ENCODE results near the gene TCF15. TPM values are rescaled to one million over a fixed set of nuclear protein-coding genes. Genes with fewer than 3 reads are reported as not detected.

TCF15 gene
- total and polyA plus RNA-seq, 2 of the 4 experiments (the other 2 are of a cell fraction), result not detected

DNA sequence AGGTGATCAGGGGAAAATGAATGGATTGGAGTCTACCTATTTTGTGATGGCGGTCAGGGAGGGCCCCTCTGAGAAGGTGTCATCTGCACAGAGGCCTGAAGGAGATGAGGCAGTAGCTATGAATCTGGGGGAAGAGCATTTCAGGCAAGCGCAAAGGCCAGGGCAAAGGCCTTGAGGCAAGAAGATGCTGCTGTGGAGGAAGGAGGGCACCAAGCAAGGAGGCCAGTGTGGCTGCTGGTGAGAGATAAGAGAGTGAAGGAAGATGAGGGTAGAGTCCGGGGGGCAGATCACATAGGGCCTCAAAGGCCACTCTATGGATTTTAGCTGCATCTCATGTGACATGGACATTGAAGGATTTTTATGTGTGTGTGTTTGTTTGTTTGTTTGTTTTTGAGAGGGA lies 45.9 kb downstream of the TCF15 start:
- H3K36me3 ChIP-seq (ENCODE audit: control insufficient read depth, insufficient read depth, low read length), result no peaks in the 10 kb centered on the region
- no peaks in the 10 kb centered on the region for H3K9me1 ChIP-seq (ENCODE audit: insufficient read depth, low read length)
- ATAC-seq (ENCODE audit: low read depth) (no peak), DNase-seq (no peak)
- no peak overlapping the region for H2BK120ac ChIP-seq (ENCODE audit: low read depth, low read length)
- H3K18ac ChIP-seq (ENCODE audit: low read depth, low read length), result no peak overlapping the region
- H3K27me3 ChIP-seq (ENCODE audit: control insufficient read depth, insufficient read depth, low read length), result peaks cover 45% of the 10 kb centered on the region
- TF ChIP-seq RCOR1 (IDR thresholded peaks at IDR 0.05; ENCODE audit: insufficient replicate concordance, low read length) (no peak), MAFK (IDR thresholded peaks at IDR 0.05; ENCODE audit: low read depth, low read length) (no peak), FOS (IDR thresholded peaks at IDR 0.05; ENCODE audit: low read depth, low read length) (no peak), CHD1 (IDR thresholded peaks at IDR 0.05; ENCODE audit: low read depth, low read length) (no peak), RFX5 (IDR thresholded peaks at IDR 0.05; ENCODE audit: low read depth, low read length) (no peak)
- H2BK5ac ChIP-seq (ENCODE audit: low read depth, low read length, poor library complexity, severe bottlenecking), result no peak overlapping the region
- no peak overlapping the region for H2AFZ ChIP-seq (replicated peaks; ENCODE audit: low read length, poor library complexity)
- H3K4me2 ChIP-seq (ENCODE audit: low read depth, low read length), result no peak overlapping the region
- CTCF ChIA-PET, result no interaction called here
- no peak overlapping the region for H4K5ac ChIP-seq (ENCODE audit: low read depth, low read length)
- WGBS, 2 experiments (ENCODE audit: extremely low coverage in 2 of 2, insufficient read length in 1 of 2), result 67% methylated on average over 3 of the region's 3 CpGs; no CpG with 5 or more reads in 1 of the 2 experiments
- POLR2A ChIA-PET (ENCODE audit: unreplicated experiment), result no interaction called here
- intact Hi-C loops (cut with micrococcal nuclease), result no loop called here
- no peak overlapping the region for H2BK20ac ChIP-seq (ENCODE audit: low read depth, low read length)
- dilution Hi-C loops (cut with HindIII; ENCODE audit: low sequenced_read_pairs, unreplicated experiment), result no loop called here
- H2AK9ac ChIP-seq (replicated peaks; ENCODE audit: low read depth, low read length, poor library complexity), result no peak overlapping the region
- no peaks in the 10 kb centered on the region for H4K20me1 ChIP-seq (ENCODE audit: insufficient read depth, low read length)
- no peak overlapping the region for H4K91ac ChIP-seq (ENCODE audit: insufficient read depth, low read depth, low read length)
- no peak overlapping the region for H3K9ac ChIP-seq (ENCODE audit: low read depth, low read length)
- H3K14ac ChIP-seq (replicated peaks; ENCODE audit: low read depth, low read length), result no peak overlapping the region
- H3K9me3 ChIP-seq (ENCODE audit: control insufficient read depth, insufficient read depth, low read length), result no peaks in the 10 kb centered on the region
- no peak overlapping the region for H3K4ac ChIP-seq (ENCODE audit: low read depth, low read length)
- H3K4me3 ChIP-seq (ENCODE audit: insufficient read depth, low read depth, low read length), result no peak overlapping the region
- no peaks in the 10 kb centered on the region for H3K79me1 ChIP-seq (ENCODE audit: low read depth in 1 of 2, low read length in 2 of 2)
- no peak overlapping the region for H2AK5ac ChIP-seq (ENCODE audit: low read depth, low read length)
- H2BK15ac ChIP-seq (ENCODE audit: low read depth, low read length), result no peak overlapping the region
- H4K8ac ChIP-seq (ENCODE audit: low read depth in 2 of 2, low read length in 2 of 2), result no peak overlapping the region
- no peak overlapping the region for H3K27ac ChIP-seq (ENCODE audit: insufficient read depth, low read length)
- no peak overlapping the region for H3K23ac ChIP-seq (ENCODE audit: low read depth, low read length)
- no TSS peak for BruUV-seq (replicated peaks)
- H3K4me1 ChIP-seq (ENCODE audit: control insufficient read depth, insufficient read depth, low read length), result no peaks in the 10 kb centered on the region
- H3K56ac ChIP-seq (ENCODE audit: extremely low read depth, insufficient read depth, low read length), result no peak overlapping the region
- in situ Hi-C loops (cut with MboI; ENCODE audit: low sequenced_read_pairs), result loop anchor here (5.0 to 10.0 kb wide), 3 partner anchors 83 to 173 kb away; partner anchors contain the start of gene SCRT2

Data from IMR-90 (cell line).